GM18951 (cell line): ENCODE data around the gene EXOC3.

Source experiments
- POLR2A ChIP-seq: IDR thresholded peaks from 4 replicates; pipeline ENCODE4 v1.6.1; 2011; ENCODE audit warnings: mild to moderate bottlenecking; ENCODE audit not compliant: insufficient read length, insufficient read depth; ENCODE audit errors: extremely low read depth
- in situ Hi-C: fragments of 300-500 bp; cut with MboI; formaldehyde crosslinking; loops from one replicate; pipeline ENCODE4 v1.12.0; 2022; ENCODE audit warnings: low sequenced_read_pairs, mixed read lengths, inconsistent platforms; ENCODE audit not compliant: unreplicated experiment

Gene EXOC3

DNA sequence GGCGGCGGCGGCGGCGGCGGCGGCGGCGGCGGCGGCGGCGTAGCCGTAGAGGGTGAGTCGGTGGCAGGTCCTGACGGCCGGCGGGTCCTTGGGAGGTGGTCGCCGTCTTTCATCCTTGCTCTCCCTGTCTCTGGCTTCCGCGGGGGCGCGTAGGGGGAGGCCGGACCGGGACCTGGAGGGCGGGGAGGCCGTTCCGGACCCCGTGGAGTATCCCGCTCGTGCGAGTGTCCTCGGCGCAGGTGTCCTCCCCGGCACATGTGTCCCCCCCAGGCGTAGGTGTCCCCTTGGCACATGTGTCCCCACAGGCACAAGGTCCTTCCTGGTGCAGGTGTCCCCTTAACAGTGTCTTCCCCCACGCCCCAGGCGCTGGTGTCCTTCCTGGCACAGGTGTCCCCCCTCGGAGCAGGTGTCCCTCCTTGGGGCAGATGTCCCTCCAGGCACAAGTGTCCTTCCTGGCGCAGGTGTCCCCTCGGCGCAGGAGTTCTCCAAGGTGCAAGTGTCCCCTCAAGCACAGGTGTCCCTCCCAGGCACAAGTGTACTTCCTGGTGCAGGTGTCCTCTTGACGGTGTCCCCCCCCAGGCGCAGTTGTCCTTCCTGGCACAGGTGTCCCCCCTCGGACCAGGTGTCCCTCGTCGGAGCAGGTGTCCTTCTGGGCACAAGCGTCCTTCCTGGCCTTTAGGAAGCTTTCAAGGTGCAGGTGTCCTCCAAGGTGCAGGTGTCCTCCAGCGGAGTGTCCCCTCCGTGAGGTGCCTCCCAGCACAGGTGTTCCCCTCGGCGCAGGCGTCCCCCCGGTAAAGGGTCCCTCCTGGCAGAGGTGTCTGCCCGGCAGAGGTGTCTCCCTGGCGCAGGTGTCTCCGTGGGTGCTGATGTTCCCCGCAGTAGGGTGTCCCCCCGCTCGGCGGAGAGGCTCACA lies 519 bp downstream of the EXOC3 start:
- TF ChIP-seq POLR2A, result no peak
- in situ Hi-C loops, result no loop called here

DNA sequence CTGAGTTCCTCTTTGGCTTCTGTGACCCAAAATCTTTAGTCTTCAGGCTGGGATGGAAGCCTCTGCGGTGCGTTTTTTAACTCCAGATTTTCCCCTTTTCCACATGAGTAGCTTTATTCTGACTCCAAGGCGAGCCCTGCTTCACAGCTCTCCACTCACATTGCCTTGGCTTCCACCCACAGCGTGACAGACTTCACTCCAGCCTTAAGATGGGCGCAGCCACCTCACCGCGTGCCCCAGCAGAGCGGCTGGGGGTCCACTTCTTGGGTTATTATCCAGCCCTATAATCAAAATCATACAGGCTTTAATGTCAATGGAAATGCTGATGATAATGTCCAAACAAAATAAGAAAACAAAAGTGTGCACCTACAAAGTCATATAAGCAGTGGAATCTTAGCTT lies 1.2 kb downstream of the EXOC3 start:
- in situ Hi-C loops, result no loop called here
- TF ChIP-seq POLR2A, result no peak

DNA sequence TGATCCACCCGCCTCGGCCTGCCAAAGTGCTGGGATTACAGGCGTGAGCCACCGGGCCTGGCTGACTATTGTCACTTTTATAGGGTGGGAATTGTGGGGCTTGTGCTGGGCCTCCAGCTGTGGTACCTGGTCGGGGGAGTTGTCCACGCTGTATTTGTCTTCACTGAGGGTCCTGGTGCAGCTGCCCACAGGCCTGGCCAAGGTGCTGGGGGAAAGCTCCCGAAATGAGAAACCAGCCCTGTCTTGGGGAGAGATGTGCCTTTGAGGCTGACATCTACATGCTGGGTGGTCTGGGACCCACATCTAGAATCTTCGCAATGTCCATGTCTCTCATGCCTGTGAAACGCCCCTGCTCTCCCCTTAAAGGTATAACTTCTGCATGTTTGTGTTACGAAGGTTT lies 2.6 kb downstream of the EXOC3 start:
- in situ Hi-C loops, result no loop called here
- no peak for TF ChIP-seq POLR2A

DNA sequence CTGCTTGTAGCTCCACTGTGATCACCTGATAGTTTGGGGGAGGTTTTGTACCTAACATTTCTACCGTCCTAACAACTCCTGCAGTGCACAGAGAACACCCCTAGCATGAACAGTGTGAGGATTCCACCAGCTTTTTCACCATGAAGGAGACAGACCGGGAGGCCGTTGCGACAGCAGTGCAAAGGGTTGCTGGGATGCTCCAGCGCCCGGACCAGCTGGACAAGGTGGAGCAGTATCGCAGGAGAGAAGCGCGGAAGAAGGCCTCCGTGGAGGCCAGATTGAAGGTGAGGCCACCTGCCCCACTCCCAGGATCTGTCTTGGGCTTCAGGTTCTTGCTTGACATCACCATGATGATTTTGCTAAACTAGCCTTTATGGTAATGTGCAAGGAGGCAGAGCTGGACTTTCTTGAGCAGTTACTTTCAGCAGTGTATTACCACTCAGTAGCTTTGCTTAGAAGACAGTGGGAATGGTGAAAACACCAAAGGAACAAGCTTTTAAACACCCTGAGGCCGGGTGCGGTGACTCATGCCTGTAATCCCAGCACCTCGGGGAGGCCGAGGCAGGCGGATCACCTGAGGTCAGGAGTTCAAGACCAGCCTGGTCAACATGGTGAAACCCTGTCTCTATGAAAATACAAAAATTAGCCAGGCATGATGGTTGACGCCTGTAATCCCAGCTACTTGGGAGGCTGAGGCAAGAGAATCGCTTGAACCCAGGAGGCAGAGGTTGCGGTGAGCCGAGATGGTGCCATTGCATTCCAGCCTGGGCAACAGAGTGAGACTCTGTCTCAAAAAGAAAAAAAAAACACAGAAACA lies 3.3 kb downstream of the EXOC3 start:
- TF ChIP-seq POLR2A, result no peak
- in situ Hi-C loops, result no loop called here

DNA sequence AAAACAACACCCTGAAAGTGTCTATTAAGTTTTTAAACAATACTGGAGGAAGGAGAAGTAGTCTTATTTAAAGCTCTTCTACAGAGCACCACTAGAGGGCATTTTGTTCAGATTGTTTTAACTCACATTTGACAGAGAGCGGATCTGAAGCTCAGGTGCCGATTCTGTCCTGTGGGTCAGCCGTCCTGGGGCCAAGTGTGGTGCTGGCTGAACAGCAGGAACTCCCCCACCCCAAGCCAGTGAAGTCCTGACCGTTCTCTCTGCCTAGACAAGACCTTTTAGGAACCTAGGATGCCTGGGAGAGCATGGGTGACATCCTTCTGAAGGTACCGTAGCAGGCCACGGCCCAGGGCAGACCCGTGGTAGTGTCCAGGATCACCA lies 3.9 kb downstream of the EXOC3 start:
- no peak for TF ChIP-seq POLR2A
- in situ Hi-C loops, result no loop called here

DNA sequence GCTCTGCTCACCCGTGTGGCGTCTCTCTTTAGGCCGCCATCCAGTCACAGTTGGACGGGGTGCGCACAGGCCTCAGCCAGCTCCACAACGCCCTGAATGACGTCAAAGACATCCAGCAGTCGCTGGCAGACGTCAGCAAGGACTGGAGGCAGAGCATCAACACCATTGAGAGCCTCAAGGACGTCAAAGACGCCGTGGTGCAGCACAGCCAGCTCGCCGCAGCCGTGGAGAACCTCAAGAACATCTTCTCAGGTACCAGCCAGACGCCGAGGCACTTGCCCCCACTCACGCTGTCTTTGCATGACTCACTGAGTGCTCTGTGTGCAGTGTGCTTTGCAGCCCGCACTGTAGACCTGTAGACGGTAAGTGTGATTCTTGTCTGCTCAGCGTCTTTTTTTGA lies 4.5 kb downstream of the EXOC3 start:
- in situ Hi-C loops, result no loop called here
- TF ChIP-seq POLR2A, result no peak

DNA sequence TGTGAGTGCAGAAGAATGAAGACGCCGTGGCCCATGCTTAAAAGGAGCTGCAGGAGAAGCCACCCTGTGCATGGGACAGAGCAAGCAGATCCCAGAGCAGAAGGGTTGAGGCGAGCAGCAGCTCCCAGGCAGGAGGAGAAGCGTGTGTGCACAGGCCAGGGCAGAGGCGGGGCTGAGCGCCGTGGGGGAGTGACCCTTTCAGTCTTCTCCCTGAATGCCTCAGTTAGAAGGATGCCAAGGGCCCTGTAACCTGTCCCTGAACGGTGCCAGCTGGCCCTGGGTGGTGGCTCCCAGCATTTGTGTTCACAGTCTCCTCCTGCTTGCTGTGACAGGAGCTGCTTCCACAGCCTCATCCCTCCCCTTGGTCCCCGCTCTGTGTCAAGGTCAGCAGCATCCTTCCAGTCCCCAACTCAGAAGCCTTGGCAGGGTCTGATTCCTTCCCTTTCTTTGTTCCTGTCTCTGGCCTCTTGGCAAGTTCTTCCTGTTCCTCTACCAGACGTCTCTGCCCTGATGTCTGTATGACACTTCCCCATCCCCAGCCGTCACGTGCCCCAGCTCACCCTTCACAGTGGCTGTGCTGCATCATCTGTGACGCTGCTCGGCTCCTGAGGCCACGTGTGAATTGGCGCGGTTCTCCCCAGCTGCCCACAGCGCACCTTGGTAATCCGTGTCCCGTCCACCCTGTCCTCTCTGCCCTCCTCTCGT lies 5.2 kb downstream of the EXOC3 start:
- in situ Hi-C loops, result no loop called here
- no peak for TF ChIP-seq POLR2A

DNA sequence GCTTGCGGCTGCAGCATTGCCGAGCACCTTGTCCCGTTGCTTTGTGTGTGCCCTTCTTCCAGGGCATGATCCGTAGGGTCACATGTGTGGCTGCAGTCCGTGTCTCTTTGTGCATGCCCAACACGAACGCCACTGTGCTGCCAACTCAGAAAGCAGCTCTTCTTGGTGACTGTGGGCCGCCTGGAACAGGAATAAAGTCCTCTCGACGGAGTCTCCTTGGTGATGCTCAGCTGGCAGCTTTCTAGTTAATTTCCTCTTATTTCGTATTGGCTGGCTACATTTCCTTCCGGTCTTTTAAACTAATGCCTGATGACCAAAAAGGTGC lies 5.8 kb downstream of the EXOC3 start:
- no peak for TF ChIP-seq POLR2A
- in situ Hi-C loops, result no loop called here

DNA sequence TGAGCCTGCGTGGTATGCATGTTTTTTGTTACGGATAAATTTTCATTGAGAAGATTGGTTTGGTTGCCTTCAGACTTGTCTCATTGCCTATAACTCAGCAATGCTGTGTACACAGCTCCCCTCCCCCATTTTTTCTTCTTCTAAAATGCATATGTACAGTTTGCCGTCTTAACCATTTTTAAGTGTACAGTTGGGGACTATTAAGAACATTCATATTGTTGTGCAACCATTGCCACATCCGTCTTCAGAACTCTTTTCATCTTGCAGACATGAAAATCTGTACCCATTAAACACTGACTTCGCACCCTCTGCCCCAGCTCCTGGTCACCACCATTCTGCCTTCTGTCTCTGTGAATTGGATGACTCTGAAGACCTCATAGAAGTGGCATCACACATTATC lies 6.2 kb downstream of the EXOC3 start:
- no peak for TF ChIP-seq POLR2A
- in situ Hi-C loops, result no loop called here

DNA sequence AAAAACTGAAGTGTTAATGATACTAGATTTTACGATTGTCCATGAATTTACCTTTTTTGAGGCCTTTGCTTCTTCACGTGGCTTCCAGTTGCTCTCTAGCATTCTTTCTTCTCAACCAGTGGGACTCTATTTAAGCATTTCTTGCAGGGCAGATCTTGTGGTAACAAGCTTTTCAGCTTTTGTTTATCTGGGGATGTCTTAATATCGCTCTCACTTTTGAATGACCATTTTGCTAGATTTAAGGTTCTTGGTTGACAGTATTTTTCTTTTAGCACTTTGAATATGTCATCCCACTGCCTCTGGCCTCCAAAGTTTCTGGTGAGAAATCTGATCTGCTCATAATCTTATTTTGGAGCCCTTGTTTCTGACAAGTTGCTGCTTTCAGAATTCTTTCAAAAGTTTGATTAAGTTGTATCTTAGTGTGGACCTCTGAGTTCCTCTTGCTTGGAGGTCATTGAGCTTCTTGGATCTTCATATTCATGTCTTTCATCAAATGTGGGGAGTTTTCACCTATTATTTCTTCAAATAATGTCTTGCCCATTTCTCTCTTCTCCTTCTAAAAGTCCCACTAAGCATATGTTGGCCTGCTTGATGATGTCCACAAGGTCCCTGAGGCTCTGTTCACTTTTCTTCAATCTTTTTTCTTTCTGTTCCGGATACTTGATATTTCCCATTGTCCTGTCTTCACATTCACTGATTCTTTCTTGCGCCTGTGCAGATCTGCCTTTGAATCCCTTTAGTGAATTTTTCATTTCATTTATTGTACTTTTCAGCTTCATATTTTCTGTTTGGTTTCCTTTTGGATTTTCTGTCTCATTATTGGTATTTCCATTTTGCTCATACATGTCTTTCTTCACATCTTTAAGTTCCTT lies 8.8 kb downstream of the EXOC3 start:
- in situ Hi-C loops, result no loop called here
- TF ChIP-seq POLR2A, result no peak

DNA sequence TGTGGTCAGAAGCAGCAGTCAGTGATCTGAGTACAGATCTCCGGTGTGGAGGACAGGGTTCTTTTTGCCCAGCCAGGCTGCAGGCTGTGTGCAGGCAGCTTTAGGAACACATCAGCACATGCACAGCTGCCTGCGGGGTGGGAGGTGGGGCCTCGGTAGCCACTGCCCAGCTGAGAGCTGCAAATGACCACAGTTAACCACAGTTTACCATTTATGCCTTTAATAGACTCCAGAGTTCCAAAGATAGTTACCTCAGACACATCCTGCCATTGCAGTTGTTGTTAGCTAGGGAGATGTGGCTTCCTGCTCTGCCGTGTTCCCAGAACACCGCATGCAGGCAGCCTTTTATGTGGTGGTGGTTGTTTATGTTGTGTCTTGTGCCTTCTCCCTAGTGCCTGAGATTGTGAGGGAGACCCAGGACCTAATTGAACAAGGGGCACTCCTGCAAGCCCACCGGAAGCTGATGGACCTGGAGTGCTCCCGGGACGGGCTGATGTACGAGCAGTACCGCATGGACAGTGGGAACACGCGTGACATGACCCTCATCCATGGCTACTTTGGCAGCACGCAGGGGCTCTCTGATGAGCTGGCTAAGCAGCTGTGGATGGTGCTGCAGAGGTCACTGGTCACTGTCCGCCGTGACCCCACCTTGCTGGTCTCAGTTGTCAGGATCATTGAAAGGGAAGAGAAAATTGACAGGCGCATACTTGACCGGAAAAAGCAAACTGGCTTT lies 10.2 kb downstream of the EXOC3 start:
- TF ChIP-seq POLR2A, result no peak
- in situ Hi-C loops, result no loop called here
